Kidney tubule cell (primary cell): Measurements from ENCODE around the gene ZC3H18.

Experiments used
- DNase-seq: peaks from one replicate; pipeline ENCODE4 v3.0.0-alpha.2; 2018; ENCODE audit warnings: low spot score

ZC3H18 gene

GRCh38 chr16:88569985-88570690 lies at the start of gene ZC3H18:
Gene ZC3H18, plus strand, starts transcription at chr16:88570403. Its CDS starts 6,721 bp downstream, at chr16:88577124.
- peak; percentile 96 for DNase-seq

- no peak for DNase-seq
Observed at GRCh38 chr16:88521674-88522073, 48.5 kb upstream of the ZC3H18 start.

- DNase-seq, result no peak
Observed at GRCh38 chr16:88522276-88522949, 47.8 kb upstream of the ZC3H18 start.

- no peak for DNase-seq
Observed at GRCh38 chr16:88523309-88524161, 46.7 kb upstream of the ZC3H18 start.

- no peak for DNase-seq
Observed at GRCh38 chr16:88524274-88524972, 45.8 kb upstream of the ZC3H18 start.

GRCh38 chr16:88524973-88525662 lies 45.1 kb upstream of the ZC3H18 start:
- DNase-seq, result no peak

- no peak for DNase-seq
Observed at GRCh38 chr16:88525663-88525990, 44.6 kb upstream of the ZC3H18 start.

GRCh38 chr16:88526008-88526905 lies 43.9 kb upstream of the ZC3H18 start:
- no peak for DNase-seq

- no peak for DNase-seq
Observed at GRCh38 chr16:88526906-88527185, 43.4 kb upstream of the ZC3H18 start.

- peak; percentile 69 for DNase-seq
Observed at GRCh38 chr16:88527186-88527936, 42.8 kb upstream of the ZC3H18 start.

GRCh38 chr16:88527937-88528743 lies 42.1 kb upstream of the ZC3H18 start:
- no peak for DNase-seq

- DNase-seq, result no peak
Observed at GRCh38 chr16:88528902-88529318, 41.3 kb upstream of the ZC3H18 start.

GRCh38 chr16:88529596-88529995 lies 40.6 kb upstream of the ZC3H18 start:
- DNase-seq, result no peak

GRCh38 chr16:88530051-88530857 lies 39.9 kb upstream of the ZC3H18 start:
- DNase-seq, result no peak

GRCh38 chr16:88530858-88531203 lies 39.4 kb upstream of the ZC3H18 start:
- no peak for DNase-seq

GRCh38 chr16:88531346-88531745 lies 38.9 kb upstream of the ZC3H18 start:
- no peak for DNase-seq

- DNase-seq, result no peak
Observed at GRCh38 chr16:88531931-88532433, 38.2 kb upstream of the ZC3H18 start.
